ENCODE data around the gene WFIKKN2.
"Not testable (repeated sequence)": the region's sequence is repeated elsewhere in the genome, so short reads cannot be mapped to it uniquely, and the experiment has no call there.

Gene WFIKKN2, protein sequence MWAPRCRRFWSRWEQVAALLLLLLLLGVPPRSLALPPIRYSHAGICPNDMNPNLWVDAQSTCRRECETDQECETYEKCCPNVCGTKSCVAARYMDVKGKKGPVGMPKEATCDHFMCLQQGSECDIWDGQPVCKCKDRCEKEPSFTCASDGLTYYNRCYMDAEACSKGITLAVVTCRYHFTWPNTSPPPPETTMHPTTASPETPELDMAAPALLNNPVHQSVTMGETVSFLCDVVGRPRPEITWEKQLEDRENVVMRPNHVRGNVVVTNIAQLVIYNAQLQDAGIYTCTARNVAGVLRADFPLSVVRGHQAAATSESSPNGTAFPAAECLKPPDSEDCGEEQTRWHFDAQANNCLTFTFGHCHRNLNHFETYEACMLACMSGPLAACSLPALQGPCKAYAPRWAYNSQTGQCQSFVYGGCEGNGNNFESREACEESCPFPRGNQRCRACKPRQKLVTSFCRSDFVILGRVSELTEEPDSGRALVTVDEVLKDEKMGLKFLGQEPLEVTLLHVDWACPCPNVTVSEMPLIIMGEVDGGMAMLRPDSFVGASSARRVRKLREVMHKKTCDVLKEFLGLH

DNA sequence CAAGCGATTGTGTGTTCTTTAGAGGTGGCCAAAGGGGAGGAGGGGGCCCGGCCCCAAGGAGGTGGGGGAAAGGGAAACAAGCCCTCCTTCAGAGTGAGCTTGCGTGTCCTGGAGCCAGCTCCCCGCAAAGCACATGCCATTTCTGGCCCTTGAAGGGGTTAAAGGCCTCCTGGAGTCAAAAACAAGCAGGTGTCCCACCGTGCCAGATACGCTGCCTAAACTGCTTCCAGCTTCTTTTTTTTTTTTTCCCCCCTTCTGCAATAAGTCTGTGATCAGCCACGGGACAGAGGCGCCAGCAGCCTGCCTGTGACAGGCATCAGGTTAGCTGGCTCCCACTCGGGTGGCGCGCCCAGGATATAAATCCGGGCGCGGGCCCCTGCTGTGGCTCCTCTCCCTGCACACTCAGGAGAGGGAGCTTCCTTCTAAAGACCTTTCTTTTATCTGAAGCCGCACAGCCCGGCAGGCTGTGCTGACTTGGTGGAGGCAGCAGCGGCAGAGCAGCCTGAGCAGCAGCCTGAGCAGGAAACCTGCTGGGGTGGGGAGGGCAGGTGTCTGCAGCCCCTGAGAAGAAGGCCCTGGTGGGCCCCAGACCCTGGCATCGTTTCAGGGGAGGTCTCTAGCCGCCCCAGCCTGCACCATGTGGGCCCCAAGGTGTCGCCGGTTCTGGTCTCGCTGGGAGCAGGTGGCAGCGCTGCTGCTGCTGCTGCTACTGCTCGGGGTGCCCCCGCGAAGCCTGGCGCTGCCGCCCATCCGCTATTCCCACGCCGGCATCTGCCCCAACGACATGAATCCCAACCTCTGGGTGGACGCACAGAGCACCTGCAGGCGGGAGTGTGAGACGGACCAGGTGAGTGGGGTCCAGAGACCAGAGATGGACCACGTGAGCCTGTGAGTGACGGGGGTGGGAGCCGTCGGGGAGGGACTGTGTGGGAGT is at the start of gene WFIKKN2:
Gene WFIKKN2 (plus strand): TSS at position 286 of the 934 bp plus-strand sequence. CDS start 352 bp downstream, at position 638.
- no peak for DNase-seq (ENCODE audit: low read depth)

DNA sequence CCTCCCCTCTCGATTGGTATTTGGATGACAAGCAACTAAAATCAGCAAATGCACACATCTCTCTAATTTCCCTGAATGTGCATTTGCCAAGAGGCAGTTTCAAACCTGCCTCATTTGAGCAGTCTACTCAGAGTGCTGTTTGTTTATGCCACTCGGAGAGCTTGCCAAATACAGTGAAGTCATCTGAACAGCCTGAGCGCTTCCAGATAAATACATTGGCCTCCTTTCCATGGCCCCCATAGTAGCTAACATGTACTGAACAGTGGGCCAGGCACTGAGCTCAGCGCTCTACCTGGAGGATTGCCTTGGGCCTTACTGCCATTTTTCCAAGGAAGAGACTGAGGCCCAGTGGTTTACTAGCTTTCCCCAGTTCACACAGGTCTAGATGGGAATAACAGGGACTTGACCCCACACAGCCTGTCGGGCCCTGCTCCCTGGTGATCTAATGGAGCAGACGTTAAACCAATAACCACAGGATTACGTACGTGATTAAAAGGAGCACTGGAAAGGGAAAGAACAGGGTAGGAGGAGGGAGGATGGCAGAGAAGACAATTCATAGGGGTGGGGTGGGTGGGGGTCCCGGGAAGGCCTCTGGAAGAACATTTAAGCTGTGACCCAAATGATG is 49.3 kb upstream of the WFIKKN2 start:
- peak; percentile 72 for DNase-seq (ENCODE audit: low read depth)

DNA sequence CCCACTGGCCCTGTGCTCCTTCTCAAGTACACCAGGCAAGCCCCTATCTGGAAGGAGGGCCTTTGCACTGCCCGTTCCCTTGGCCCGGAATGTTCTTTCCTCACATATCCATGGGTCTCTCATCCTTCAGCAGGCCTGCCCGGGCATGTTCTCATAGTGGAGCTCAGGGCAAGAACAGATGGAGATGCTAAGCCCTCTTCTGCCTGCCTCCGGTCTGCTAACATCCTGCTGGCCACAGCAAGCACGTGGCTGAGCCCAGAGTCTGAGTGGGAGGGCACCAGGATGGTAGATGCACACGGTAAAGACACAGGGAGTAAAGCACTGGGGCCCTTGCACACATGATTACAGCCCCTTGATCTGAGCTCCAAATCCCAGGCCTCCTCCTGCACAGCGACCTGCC is 48.3 kb upstream of the WFIKKN2 start:
- no peak for DNase-seq (ENCODE audit: low read depth)

DNA sequence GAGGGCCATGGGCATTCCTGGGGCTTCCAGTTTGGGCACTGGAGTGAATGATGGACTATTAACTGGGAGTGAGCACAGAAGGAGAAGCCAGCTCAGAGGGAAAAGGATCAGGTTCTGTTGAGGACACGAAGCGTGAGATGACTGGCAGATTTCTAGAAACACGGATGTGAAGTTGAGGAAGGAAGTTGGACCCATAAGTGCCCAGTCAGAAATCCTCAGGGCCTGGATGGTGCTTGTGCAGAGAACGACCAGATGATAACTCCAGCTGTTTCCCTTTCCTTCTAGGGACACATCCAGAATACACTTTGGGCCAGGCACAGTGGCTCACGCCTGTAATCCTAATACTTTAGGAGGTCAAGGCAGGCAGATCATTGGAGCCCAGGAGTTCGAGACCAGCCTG is 44.8 kb upstream of the WFIKKN2 start:
- no peak for DNase-seq (ENCODE audit: low read depth)

DNA sequence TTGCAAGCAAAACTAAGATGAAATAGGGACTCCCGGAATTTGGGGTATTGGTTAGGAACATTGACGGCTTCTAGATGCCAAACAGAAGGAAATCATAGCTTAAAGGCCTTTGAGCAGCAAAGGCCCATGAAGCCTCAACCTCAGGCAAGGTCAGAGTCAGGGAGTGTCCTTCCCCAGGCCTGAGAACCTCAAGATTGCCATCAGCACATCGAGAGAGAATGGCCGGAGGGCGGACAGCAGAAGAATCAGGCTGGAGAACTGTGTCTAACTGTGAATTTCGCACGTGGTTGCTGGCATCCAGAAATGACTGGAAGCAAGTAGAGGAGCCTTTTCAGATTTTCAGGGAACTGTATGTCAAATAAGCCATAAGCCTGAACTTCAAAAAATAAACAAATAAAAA is 43.3 kb upstream of the WFIKKN2 start:
- no peak for DNase-seq (ENCODE audit: low read depth)

DNA sequence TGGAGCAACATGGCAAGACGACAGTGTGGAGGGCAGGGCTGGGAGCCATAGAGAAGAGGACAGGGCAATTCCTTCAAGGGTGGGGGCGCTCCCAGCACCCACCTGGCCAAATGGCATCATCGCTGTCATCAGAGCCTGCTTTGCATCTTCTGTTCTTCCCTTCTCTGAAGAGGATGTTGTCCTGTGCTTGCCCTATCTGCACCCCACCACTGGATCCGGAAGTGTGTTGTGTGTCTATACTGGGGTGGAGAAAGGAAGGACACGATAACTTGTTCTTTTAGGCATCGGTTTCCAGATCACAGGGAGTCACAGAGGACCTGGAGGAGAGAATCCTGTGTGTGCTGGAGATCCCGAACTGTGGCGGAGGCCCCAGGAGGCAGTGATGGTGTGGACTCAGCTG is 42.4 kb upstream of the WFIKKN2 start:
- DNase-seq (ENCODE audit: low read depth): no peak

DNA sequence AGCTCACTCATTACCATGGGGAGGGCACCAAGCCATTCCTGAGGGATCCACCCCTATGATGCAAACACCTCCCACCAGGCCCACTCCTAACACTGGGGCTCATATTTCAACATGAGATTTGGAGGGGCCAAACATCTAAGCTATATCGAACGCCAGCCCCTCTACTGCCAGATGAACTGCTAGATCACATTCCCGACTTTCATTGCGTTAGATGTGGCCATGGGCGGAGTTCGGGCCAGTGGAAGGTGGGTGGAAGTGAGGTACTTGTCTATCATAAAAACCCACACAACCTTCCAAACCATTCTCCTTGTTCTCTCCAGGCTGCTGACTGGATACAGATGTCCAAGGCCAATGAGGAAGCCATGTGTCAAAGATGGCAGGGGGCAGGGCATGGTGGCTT is 41.0 kb upstream of the WFIKKN2 start:
- DNase-seq (ENCODE audit: low read depth): no peak

DNA sequence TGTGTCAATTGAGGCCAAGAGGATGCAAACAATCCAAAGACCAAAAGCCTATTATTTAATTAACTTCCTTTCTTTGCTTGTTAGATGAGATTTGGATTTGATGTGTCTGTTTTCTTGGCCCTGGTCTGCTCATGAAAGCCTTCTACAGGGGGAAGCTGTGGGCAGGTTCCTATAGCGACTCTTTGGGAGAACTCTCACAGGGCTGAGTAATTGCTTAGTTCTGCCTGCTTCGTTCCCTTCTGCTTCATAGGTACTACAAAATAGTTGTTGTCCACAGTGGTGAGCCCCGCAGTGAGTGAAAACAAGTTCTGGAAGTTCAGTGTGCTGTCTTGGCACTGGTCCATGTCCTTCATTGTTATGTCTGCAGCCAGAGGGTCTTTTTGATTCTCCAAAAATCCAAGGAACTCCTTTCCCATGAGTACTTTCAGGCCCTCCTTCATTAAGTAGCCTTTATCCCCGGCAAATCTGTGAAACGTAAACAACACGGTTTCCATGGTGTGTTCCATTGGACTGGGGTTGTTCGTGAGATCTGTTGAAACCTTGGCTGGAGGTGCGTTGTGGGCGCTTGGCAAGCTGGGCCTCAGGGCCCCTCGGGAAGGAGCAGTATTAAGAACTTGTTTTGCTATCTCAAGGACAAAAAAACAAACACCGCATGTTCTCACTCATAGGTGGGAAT is 38.1 kb upstream of the WFIKKN2 start:
- DNase-seq (ENCODE audit: low read depth): peak; percentile 42

DNA sequence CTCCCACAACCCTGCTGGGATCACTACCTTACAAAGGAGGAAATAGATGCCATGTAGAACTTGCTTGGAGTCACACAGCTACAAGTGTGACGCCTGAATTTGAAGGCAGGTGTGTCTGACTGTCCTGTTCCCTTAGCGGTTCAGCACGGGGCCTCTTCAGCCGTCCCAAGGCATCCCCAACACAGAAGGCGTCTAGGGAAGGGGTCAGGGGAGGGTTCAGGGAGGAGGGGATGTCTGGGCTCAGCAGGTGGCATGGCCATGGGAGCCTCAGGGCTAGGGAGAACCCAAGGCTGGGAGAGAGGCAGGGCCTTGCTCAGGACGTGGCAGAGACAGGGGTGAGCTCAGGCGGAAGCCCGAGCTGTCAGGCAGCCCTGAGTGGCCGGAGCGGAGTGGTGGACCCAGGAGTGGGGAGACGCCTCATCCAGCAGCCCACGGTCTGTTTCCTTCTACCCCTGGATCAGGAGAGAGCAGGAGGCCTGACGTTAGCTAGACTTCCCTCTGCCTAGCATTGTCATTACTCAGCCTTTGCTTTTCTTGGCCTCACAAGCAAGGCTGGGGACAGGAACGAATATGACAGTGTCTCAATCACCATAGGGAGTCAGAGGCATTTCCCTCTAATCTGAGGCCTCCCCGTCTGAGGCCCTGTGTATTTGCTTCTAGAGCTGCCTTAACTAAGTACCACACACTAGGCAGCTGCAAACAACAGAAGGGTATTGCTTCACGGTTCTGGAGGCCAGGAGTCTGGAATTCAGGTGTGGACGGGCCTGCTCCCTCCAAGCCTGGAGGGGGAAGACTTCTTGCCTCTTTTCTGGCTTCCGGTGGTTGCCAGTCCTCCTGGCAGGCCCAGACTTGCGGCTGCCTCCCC is 36.7 kb upstream of the WFIKKN2 start:
- DNase-seq (ENCODE audit: low read depth): no peak

DNA sequence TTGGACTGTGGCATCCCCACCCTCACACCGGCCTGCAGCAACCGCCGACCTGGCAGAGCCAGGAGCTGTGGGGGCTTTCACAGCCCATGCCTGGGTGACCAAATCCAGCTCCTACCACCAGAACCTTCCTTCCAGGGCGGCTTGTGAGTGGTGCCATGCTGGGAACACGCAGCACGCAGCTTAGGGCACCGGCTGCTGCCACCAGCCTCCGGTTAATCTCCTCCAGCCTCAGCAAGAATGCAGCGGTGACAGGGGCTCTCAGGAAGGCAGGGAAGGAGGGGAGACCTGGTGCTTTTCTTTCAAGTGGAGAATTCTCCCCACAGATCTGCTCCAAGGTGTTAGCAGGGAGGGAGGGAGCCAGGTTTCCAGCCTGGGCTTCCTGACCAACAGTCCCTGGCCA is 35.8 kb upstream of the WFIKKN2 start:
- no peak for DNase-seq (ENCODE audit: low read depth)

DNA sequence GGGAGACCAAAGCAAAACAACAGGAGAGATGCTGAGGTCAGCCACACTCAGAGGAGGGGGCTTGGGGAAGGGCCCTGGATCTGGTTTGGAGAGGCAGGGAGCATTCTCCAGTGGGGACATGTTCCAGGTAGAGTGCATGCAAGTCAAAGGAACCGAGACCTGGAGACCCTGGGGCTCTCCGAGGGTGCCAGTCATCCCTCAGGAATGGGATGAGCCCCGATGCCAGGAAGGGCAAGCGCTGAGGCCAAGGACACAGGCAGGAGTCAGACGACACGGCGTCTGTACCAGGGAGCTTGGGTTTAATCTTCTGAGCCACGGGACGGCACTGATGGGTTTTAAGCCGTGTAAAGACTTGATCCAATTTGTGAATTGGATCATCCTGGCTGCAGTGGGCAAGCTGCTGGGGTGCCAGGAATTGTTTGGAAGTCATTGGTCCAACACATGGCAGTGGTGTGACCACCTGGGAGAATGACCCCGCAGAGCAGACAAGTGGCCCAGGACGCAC is 35.1 kb upstream of the WFIKKN2 start:
- DNase-seq (ENCODE audit: low read depth): no peak

DNA sequence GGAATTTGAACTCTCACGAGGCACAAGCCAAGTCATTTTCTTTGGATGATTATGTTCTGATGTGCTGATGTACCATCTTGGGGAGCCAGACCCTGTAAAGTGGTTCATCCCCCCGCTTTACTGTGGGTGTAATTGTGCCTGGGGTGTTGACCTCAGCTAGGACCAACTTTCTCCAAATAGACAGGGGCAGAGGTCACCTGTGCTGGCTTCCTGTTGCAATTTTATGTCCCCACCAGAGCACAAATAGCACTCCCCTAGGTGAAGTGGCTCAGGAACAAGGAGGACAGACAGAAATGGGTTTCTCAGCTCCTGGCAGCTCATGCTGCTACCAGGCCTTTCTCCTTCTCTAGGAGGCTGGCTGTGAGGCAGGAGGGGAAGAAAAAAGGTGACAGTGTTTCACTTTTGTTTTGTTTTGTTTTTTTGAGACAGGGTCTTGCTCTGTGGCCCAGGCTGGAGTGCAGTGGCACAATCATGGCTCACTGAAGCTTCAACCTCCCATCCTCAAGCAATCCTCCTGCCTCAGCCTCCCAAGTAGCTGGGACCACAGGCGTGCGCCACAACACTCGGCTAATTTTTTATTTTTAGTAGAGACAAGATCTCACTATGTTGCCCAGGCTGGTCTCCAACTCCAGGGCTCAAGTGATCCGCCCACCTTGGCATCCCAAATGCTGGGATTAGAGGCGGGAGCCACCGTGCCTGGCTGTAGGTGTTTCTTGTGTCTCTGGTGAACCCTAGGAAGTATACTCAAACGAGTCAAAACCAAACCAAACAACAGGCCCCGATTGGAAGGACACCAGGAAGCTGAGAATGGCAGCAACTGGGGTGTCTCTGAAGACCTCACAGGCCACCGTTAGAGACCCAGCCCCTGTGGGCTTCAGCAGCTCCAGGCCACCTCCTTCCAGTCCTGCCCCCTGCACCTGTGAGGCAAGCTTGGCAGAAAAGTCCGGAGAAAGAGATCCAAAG is 32.5 kb upstream of the WFIKKN2 start:
- DNase-seq (ENCODE audit: low read depth): no peak

DNA sequence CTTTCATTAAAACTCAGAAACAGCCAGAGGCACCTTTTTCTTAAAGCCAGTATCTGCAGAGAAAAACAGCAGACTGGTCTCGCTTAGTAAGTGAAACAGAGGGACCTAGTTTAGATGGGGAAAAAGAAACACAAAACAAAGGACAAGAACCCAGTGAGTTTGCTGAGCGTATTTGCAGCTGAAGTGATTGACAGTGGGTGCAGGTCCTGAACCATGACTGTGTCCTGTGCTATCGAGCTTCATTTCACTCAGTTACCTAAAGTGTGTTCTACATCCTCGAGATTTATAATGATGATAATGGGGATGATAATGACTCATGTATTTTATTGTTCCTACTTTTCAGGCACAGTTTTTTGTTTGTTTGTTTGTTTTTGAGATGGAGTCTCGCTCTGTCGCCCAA is 31.7 kb upstream of the WFIKKN2 start:
- DNase-seq (ENCODE audit: low read depth): no peak

DNA sequence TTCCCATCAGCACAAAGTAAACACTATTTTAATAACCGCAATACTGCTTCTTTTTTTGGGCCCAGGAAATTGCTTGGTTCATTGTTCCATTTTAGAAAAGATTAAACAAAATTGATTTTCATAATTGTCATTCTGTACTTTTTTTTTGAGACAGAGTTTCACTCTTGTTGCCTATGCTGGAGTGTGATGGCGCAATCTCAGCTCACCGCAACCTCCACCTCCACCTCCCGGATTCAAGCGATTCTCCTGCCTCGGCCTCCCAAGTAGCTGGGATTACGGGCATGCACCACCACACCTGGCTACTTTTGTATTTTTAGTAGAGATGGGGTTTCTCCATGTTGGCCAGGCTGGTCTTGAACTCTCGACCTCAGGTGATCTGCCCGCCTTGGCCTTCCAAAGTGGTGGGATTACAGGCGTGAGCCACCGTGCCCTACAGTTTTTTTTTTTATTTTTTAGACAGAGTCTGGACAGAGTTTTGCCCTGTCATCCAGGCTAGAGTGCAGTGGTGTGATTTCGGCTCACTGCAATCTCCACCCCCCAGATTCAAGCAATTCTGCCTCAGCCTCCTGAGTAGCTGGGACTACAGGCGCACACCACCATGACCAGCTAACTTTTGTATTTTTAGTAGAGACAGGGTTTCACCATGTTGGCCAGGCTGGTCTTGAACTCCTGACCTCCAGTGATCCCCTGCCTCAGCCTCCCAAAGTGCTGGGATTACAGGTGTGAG is 30.5 kb upstream of the WFIKKN2 start:
- not testable (repeated sequence) for DNase-seq (ENCODE audit: low read depth)

DNA sequence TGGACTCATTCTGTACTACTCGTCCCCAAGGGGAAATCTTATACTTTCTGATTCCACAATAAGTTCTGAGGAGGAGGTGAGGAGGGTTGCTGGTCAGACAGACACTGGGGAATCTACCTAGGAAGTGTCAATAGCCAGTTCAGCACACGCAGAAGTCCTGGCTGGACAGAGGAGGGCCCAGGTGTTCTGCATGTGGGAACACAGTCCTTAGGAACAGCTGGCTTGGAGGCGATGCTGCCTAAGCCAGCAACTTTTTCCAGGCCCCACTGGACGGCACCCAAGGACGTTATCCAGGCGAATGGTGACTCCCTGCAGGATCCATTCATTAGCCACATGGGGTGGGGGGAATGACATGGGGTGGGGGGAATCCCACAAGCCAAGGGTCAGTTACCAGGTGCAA is 29.9 kb upstream of the WFIKKN2 start:
- no peak for DNase-seq (ENCODE audit: low read depth)

DNA sequence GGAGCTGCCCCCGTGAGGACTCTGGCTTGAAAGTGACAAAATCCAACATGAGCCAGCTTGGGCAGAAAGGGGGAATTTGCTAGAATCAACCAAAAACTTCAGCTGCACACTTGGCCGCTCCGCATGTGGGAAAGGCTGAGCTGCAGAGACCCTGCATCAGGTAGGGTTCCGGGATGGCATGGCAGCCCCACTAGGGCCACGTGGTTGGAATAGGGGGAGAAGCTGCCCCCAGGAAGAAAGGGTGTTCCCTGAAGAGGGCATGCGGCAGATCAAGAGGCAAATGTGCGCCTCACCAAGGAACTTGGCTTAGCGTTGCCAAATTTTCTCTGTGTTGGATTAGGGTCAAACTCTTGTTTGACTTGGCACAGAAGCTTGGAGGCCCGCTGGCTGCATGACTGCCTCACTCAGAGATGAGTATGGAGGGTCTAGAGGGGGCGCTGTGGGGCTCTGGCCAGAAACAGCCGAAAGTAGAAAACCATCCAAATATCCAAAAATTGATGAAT is 29.2 kb upstream of the WFIKKN2 start:
- DNase-seq (ENCODE audit: low read depth): no peak

DNA sequence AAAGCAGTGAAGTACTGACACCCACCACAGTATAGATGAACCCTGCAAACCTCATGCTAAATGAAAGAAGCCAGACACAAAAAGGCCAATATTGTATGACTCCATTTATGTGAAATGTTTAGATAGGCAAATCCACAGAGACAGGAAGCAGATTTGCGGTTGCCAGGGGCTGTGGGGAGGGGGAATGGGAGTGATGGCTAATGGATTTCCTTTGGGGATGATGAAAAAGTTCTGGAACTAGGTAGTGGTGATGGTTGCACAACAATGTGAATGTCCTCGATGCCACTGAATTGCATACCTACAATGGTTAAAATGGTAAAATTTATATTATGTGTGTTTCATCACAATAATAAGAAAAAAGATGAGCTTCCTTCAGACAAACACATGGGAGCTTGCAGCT is 28.4 kb upstream of the WFIKKN2 start:
- peak; percentile 61 for DNase-seq (ENCODE audit: low read depth)

DNA sequence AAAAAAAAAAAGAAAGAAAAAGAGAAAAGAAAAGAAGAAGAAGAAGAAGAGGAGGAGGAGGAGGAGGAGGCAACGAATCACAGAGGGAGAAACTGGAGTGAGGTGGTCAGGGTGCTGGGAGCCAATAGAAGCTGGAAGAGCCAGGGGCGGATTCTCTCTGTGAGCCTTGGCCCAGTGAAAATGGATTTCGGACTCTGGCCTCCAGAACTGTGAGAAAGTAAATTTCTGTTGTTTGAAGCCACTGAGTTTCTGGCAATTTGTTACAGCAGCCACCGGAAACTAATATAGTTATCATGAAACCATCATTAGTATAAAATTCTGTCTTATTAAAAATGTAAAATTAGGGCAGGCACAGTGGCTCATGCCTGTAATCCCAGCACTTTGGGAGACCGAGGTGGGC is 27.7 kb upstream of the WFIKKN2 start:
- no peak for DNase-seq (ENCODE audit: low read depth)

Data from amniotic epithelial cell (primary cell).